ENCODE results near the gene GNG13. TPM values are rescaled to one million over a fixed set of nuclear protein-coding genes. Genes with fewer than 3 reads are reported as not detected.
A peak's percentile ranks its signal among the peaks of the same experiment; 100 is the strongest.
"Not testable (repeated sequence)": the region's sequence is repeated elsewhere in the genome, so short reads cannot be mapped to it uniquely, and the experiment has no call there.

The GNG13 gene
- total and polyA plus RNA-seq, 8 donors: not detected

DNA sequence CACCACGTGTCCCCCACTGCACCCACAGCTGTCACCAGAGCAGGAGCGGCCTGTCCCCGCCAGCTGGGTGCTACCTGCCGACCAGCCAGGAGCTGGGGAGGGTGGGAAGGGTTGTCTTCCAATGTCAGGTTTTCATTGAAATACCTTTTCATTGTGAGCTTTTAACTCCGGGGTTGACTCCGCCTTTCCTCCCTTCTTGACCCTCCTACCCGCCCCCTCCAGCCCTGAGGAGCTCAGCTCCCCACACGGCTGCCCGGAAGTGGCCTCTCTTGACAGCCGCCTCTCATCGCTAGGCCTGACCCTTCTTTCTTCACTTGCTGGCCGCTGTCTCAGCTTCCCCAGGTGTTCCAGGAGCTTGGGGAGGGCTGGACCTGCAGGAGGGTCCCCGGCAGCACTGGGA is 21.2 kb upstream of the GNG13 start:
- no peaks in the 10 kb centered on the region for H3K9me3 ChIP-seq
- 49 to 62% (median 56%) methylated on average over 11 to 13 of the region's 13 CpGs for WGBS, 5 donors
- H3K4me1 ChIP-seq: peaks cover 0 to 18% (median 4%) of the 10 kb centered on the region in 4 donors
- no peak overlapping the region for H3K4me3 ChIP-seq
- H3K36me3 ChIP-seq: no peaks in the 10 kb centered on the region
- no peak for TF ChIP-seq POLR2A (IDR thresholded peaks at IDR 0.05)
- no peak for TF ChIP-seq POLR2AphosphoS5 (IDR thresholded peaks at IDR 0.05)
- TF ChIP-seq, protein P1, sequence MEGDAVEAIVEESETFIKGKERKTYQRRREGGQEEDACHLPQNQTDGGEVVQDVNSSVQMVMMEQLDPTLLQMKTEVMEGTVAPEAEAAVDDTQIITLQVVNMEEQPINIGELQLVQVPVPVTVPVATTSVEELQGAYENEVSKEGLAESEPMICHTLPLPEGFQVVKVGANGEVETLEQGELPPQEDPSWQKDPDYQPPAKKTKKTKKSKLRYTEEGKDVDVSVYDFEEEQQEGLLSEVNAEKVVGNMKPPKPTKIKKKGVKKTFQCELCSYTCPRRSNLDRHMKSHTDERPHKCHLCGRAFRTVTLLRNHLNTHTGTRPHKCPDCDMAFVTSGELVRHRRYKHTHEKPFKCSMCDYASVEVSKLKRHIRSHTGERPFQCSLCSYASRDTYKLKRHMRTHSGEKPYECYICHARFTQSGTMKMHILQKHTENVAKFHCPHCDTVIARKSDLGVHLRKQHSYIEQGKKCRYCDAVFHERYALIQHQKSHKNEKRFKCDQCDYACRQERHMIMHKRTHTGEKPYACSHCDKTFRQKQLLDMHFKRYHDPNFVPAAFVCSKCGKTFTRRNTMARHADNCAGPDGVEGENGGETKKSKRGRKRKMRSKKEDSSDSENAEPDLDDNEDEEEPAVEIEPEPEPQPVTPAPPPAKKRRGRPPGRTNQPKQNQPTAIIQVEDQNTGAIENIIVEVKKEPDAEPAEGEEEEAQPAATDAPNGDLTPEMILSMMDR (IDR thresholded peaks at IDR 0.05): no peak
- no peak for TF ChIP-seq EP300 (IDR thresholded peaks at IDR 0.05)
- H3K27ac ChIP-seq: no peak overlapping the region
- DNase-seq: no peak
- intact Hi-C loops (cut with DNase I; ENCODE audit: low total_unique reads): no loop called here
- peaks cover 7 to 86% (median 35%) of the 10 kb centered on the region in 3 donors for H3K27me3 ChIP-seq

- H3K4me1 ChIP-seq: peaks cover 0 to 18% (median 4%) of the 10 kb centered on the region in 4 donors
- TF ChIP-seq EP300 (IDR thresholded peaks at IDR 0.05) (no peak), POLR2AphosphoS5 (IDR thresholded peaks at IDR 0.05) (no peak), POLR2A (IDR thresholded peaks at IDR 0.05) (no peak)
- TF ChIP-seq, protein P1 (IDR thresholded peaks at IDR 0.05): no peak
- WGBS, 5 donors: 56 to 79% (median 74%) methylated on average over 12 of the region's 12 CpGs
Observed at GRCh38 chr16:820748-821147, 20.2 kb upstream of the GNG13 start.

GRCh38 chr16:820044-820408 is 19.5 kb upstream of the GNG13 start:
- Histone ChIP-seq H3K4me1 (peaks cover 0 to 12% (median 2%) of the 10 kb centered on the region in 4 donors), H3K27me3 (peaks cover 10 to 97% (median 45%) of the 10 kb centered on the region in 3 donors)
- H3K36me3 ChIP-seq; H3K4me3 ChIP-seq; intact Hi-C loops (cut with DNase I; ENCODE audit: low total_unique reads); H3K27ac ChIP-seq; DNase-seq; H3K9me3 ChIP-seq: not testable (repeated sequence)
- WGBS, 5 donors: 54 to 76% (median 68%) methylated on average over 10 of the region's 10 CpGs

More at GRCh38 chr16:820748-821147, 20.2 kb upstream of the GNG13 start:
- H3K27me3 ChIP-seq: peaks cover 7 to 96% (median 41%) of the 10 kb centered on the region in 3 donors
- intact Hi-C loops (cut with DNase I; ENCODE audit: low total_unique reads): no loop called here
- H3K36me3 ChIP-seq: no peaks in the 10 kb centered on the region
- H3K27ac ChIP-seq: no peak overlapping the region
- no peak for DNase-seq
- no peak overlapping the region for H3K4me3 ChIP-seq
- H3K9me3 ChIP-seq: no peaks in the 10 kb centered on the region

- peak in 1 of 2 donors; percentile 53 for DNase-seq
- Histone ChIP-seq H3K36me3 (no peaks in the 10 kb centered on the region), H3K4me3 (no peak overlapping the region), H3K27ac (no peak overlapping the region), H3K27me3 (peaks cover 10 to 97% (median 48%) of the 10 kb centered on the region in 3 donors), H3K4me1 (peaks cover 0 to 9% (median 0%) of the 10 kb centered on the region in 4 donors), H3K9me3 (no peaks in the 10 kb centered on the region)
- TF ChIP-seq, protein P1 (IDR thresholded peaks at IDR 0.05): no peak
- TF ChIP-seq POLR2AphosphoS5 (IDR thresholded peaks at IDR 0.05): no peak
- TF ChIP-seq POLR2A (IDR thresholded peaks at IDR 0.05): no peak
- no peak for TF ChIP-seq EP300 (IDR thresholded peaks at IDR 0.05)
- 50 to 63% (median 56%) methylated on average over 23 of the region's 23 CpGs for WGBS, 5 donors
- intact Hi-C loops (cut with DNase I; ENCODE audit: low total_unique reads): no loop called here
Observed at GRCh38 chr16:819336-820043, 19.0 kb upstream of the GNG13 start.

GRCh38 chr16:818592-818991 is 18.1 kb upstream of the GNG13 start:
- 68 to 73% (median 70%) methylated on average over 2 of the region's 2 CpGs for WGBS, 5 donors
- intact Hi-C loops (cut with DNase I; ENCODE audit: low total_unique reads): no loop called here
- no peaks in the 10 kb centered on the region for H3K36me3 ChIP-seq
- no peaks in the 10 kb centered on the region for H3K9me3 ChIP-seq
- DNase-seq: no peak
- H3K27ac ChIP-seq: no peak overlapping the region
- no peak overlapping the region for H3K4me3 ChIP-seq
- H3K4me1 ChIP-seq: peaks cover 0 to 13% (median 2%) of the 10 kb centered on the region in 4 donors
- no peak for TF ChIP-seq POLR2AphosphoS5 (IDR thresholded peaks at IDR 0.05)
- no peak for TF ChIP-seq POLR2A (IDR thresholded peaks at IDR 0.05)
- no peak for TF ChIP-seq EP300 (IDR thresholded peaks at IDR 0.05)
- TF ChIP-seq, protein P1 (IDR thresholded peaks at IDR 0.05): no peak
- peaks cover 10 to 97% (median 55%) of the 10 kb centered on the region in 3 donors for H3K27me3 ChIP-seq

Measured in stomach (tissue), 9 donors.